ENCODE measurements around the gene COMMD4.
"Not testable (repeated sequence)": the region's sequence is repeated elsewhere in the genome, so short reads cannot be mapped to it uniquely, and the experiment has no call there.

The COMMD4 gene

GRCh38 chr15:75383986-75384385, 48.1 kb downstream of the COMMD4 start:
- DNase-seq: not testable (repeated sequence)

All from stimulated activated CD4-positive, alpha-beta T cell treated with anti-CD3 and anti-CD28 coated beads, Interleukin-15, amount 100 ng/mL, for 24 hours (primary cell).